Thyroid gland (tissue), 4 donors: ENCODE data around the gene CARNS1. TPM values are rescaled to one million over a fixed set of nuclear protein-coding genes. Genes with fewer than 3 reads are reported as not detected.

Experiments used
- DNase-seq, 2 donors: peaks; one replicate each; pipeline ENCODE4 v3.0.0-alpha.2; 2019
- H3K27ac ChIP-seq, 3 donors: fragments of 200-600 bp; sonication (generic); 1 replicate in 2 of 3; 2 replicates in 1 of 3; pipeline ENCODE4 v1.5.1; 2016 to 2019; ENCODE audit warnings: mild to moderate bottlenecking in 1 of 3, moderate library complexity in 1 of 3
- H3K27me3 ChIP-seq: fragments of 200-600 bp; sonication (generic); one replicate; pipeline ENCODE4 v1.5.1; 2019
- H3K36me3 ChIP-seq, 2 donors: fragments of 200-600 bp; sonication (generic); one replicate each; pipeline ENCODE4 v1.5.1; 2016 to 2019
- H3K4me1 ChIP-seq, 2 donors: fragments of 200-600 bp; sonication (generic); one replicate each; pipeline ENCODE4 v1.5.1; 2017 to 2019
- H3K4me3 ChIP-seq, 3 donors: fragments of 200-600 bp; sonication (generic); replicated peaks in 1 of 3; 1 replicate in 2 of 3; 2 replicates in 1 of 3; pipeline ENCODE4 v1.5.1; 2016; ENCODE audit warnings: mild to moderate bottlenecking in 1 of 3
- H3K9me3 ChIP-seq: fragments of 200-600 bp; sonication (generic); one replicate; pipeline ENCODE4 v1.5.1; 2017
- POLR2A ChIP-seq, 2 donors: fragments of 450-650 bp; IDR thresholded peaks; one replicate each; pipeline ENCODE4 v1.6.1; 2017; ENCODE audit warnings: antibody characterized with exemption in 2 of 2, mild to moderate bottlenecking in 2 of 2, moderate library complexity in 1 of 2
- WGBS, 2 donors: methylation state at CpG; one replicate each; pipeline ENCODE4 v1.1.5; 2017; 5-methylcytosine and 5-hydroxymethylcytosine counted together
- intact Hi-C: fragments of 100-400 bp; cut with DNase I; formaldehyde crosslinking; loops from one replicate; pipeline ENCODE4 v1.15.1; 2023
- total RNA-seq, 4 donors: library from RNA; depleted of rRNA; stranded (reverse); fragments of >200 nt; gene quantifications; one replicate each; pipeline ENCODE4 v1.2.3, GENCODE V29; 2016
- TF ChIP-seq, protein P1 (sequence below), 6 experiments: fragments of 200-600 bp in 3 of 6; fragments of 450-650 bp in 3 of 6; sonication (generic) in 3 of 6; IDR thresholded peaks; one replicate each; pipeline ENCODE4 v1.5.1; 2016 to 2019; ENCODE audit warnings: antibody characterized with exemption in 6 of 6, mild to moderate bottlenecking in 2 of 6, inconsistent platforms in 1 of 6, moderate library complexity in 1 of 6

The CARNS1 gene
- total RNA-seq, 4 donors from 2014 or later = 3.8 to 9.8 (median 5.9) TPM

DNA sequence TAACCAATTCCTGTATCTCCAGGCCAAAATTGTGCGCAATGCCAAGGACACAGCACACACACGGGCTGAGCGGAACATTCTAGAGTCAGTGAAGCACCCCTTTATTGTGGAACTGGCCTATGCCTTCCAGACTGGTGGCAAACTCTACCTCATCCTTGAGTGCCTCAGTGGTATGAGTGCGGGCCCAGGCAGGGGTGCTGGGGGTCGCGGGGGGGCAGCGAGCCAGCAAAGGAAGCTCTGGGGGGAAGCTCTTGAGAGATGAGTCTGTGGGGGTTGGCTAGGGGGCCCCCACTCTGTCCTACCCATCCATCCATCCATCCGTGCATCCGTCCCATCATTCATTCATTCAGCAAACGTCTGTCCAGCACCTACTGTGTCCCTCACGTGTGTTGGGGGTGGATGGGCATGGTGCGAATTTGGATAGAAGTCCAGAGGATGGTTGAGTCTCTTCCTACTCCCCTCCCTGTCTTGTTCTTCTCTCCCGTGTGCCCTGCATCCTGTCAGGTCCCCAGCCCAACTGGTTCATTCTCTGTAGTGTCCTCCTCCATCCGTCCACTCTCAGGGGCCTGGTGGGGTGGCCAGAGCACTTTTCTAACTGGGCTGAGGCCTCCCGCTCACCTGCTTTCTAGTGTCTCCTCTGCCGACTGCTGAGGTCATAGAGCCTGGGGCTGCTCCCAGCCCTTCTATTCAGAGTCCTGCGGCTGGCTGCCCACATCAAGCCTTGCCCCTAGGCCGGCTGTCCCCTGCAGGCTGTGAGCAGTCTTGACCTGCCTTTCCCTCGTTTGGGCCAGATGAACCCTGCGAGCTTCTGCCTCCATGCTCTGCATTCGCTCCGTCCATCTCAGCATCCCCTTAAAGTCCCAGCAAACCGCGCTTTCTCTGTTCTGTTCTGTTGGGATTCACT lies 16.1 kb downstream of the CARNS1 start:
- WGBS, 2 donors = 91 to 94% methylated on average over 23 to 24 of the region's 24 CpGs
- no peak for TF ChIP-seq POLR2A (IDR thresholded peaks at IDR 0.05)
- TF ChIP-seq, protein P1, sequence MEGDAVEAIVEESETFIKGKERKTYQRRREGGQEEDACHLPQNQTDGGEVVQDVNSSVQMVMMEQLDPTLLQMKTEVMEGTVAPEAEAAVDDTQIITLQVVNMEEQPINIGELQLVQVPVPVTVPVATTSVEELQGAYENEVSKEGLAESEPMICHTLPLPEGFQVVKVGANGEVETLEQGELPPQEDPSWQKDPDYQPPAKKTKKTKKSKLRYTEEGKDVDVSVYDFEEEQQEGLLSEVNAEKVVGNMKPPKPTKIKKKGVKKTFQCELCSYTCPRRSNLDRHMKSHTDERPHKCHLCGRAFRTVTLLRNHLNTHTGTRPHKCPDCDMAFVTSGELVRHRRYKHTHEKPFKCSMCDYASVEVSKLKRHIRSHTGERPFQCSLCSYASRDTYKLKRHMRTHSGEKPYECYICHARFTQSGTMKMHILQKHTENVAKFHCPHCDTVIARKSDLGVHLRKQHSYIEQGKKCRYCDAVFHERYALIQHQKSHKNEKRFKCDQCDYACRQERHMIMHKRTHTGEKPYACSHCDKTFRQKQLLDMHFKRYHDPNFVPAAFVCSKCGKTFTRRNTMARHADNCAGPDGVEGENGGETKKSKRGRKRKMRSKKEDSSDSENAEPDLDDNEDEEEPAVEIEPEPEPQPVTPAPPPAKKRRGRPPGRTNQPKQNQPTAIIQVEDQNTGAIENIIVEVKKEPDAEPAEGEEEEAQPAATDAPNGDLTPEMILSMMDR (IDR thresholded peaks at IDR 0.05) = no peak
- H3K9me3 ChIP-seq = no peaks in the 10 kb centered on the region
- no peak overlapping the region for H3K27ac ChIP-seq
- H3K4me1 ChIP-seq = peaks cover 7 to 20% of the 10 kb centered on the region in 2 donors
- no peaks in the 10 kb centered on the region for H3K27me3 ChIP-seq
- peaks cover 35 to 40% of the 10 kb centered on the region in 2 donors for H3K36me3 ChIP-seq
- no peak for DNase-seq
- no peak overlapping the region for H3K4me3 ChIP-seq
- intact Hi-C loops = no loop called here

DNA sequence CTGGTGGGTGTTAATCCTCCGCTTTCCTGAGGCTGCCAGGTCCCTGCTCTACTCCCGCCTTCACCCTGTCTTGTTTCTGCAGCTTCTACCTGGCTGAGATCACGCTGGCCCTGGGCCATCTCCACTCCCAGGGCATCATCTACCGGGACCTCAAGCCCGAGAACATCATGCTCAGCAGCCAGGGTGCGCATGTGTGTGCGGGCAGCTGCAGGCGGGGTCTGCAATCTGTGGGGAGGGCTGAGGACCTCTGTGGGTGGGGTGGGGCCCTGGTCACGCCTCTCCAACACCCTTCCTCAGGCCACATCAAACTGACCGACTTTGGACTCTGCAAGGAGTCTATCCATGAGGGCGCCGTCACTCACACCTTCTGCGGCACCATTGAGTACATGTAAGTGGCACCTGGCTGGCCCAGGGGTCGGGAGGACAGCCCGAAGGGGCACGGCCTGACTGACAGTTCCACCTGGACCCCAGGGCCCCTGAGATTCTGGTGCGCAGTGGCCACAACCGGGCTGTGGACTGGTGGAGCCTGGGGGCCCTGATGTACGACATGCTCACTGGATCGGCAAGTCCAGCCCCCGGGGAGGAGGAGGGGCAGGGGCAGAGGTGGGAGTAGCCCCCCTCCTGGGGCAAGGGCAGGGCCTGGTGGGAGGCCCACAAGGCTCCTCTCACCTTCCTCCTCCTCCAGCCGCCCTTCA lies 17.3 kb downstream of the CARNS1 start:
- H3K27ac ChIP-seq = no peak overlapping the region
- H3K27me3 ChIP-seq = no peaks in the 10 kb centered on the region
- no peak for TF ChIP-seq POLR2A (IDR thresholded peaks at IDR 0.05)
- TF ChIP-seq, protein P1 (IDR thresholded peaks at IDR 0.05) = no peak
- H3K9me3 ChIP-seq = no peaks in the 10 kb centered on the region
- WGBS, 2 donors = 90 to 97% methylated on average over 6 to 19 of the region's 22 CpGs
- peaks cover 7 to 14% of the 10 kb centered on the region in 2 donors for H3K4me1 ChIP-seq
- DNase-seq = no peak
- H3K4me3 ChIP-seq = no peak overlapping the region
- peaks cover 35 to 40% of the 10 kb centered on the region in 2 donors for H3K36me3 ChIP-seq
- intact Hi-C loops = no loop called here

- Histone ChIP-seq H3K36me3 (peaks cover 40 to 41% of the 10 kb centered on the region in 2 donors), H3K27me3 (no peaks in the 10 kb centered on the region), H3K4me3 (no peak overlapping the region), H3K27ac (no peak overlapping the region), H3K9me3 (no peaks in the 10 kb centered on the region), H3K4me1 (peaks cover 7 to 15% of the 10 kb centered on the region in 2 donors)
- 87 to 91% methylated on average over 12 to 13 of the region's 22 CpGs for WGBS, 2 donors
- intact Hi-C loops = no loop called here
- no peak for DNase-seq
- TF ChIP-seq POLR2A (IDR thresholded peaks at IDR 0.05) = no peak
- TF ChIP-seq, protein P1 (IDR thresholded peaks at IDR 0.05) = no peak
Observed at GRCh38 chr11:67433536-67434394, 18.3 kb downstream of the CARNS1 start.

DNA sequence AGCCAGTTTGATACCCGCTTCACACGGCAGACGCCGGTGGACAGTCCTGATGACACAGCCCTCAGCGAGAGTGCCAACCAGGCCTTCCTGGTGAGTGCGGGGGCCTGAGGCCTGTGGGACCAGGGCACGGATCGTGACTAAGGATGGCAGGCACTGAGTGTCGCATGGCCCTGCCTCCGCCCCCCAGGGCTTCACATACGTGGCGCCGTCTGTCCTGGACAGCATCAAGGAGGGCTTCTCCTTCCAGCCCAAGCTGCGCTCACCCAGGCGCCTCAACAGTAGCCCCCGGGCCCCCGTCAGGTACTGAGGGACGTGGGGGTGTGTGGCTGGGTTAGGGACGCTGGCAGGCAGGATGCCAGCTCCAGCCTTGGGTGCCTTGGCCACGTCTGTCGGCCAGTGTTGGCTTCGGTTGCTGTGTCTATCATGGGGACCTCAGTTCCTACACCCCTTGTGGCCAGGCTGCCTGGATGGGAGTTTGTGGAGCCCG lies 19.0 kb downstream of the CARNS1 start:
- DNase-seq = no peak
- no peak for TF ChIP-seq POLR2A (IDR thresholded peaks at IDR 0.05)
- TF ChIP-seq, protein P1 (IDR thresholded peaks at IDR 0.05) = no peak
- Histone ChIP-seq H3K36me3 (peaks cover 40 to 41% of the 10 kb centered on the region in 2 donors), H3K9me3 (no peaks in the 10 kb centered on the region), H3K27ac (no peak overlapping the region), H3K27me3 (no peaks in the 10 kb centered on the region), H3K4me3 (no peak overlapping the region), H3K4me1 (peaks cover 2 to 15% of the 10 kb centered on the region in 2 donors)
- WGBS, 2 donors = 85% methylated on average over 14 of the region's 23 CpGs; no CpG with 5 or more reads in 1 of the 2 donors
- intact Hi-C loops = no loop called here
